K562 (cell line): ENCODE data around the gene NR1D1. TPM values are rescaled to one million over a fixed set of nuclear protein-coding genes. Genes with fewer than 3 reads are reported as not detected.
A peak's percentile ranks its signal among the peaks of the same experiment; 100 is the strongest.

ENCODE experiments used
- BCL6 ChIP-seq: fragments of 250-450 bp; sonication (Bioruptor Pico); IDR thresholded peaks from 2 replicates; pipeline ENCODE4 v1.4.0; 2020
- DIDO1 ChIP-seq: fragments of 450-650 bp; IDR thresholded peaks from 2 replicates; pipeline ENCODE4 v1.6.1; 2016; ENCODE audit warnings: low read depth, missing biosample characterization, missing genetic modification characterization
- DMBX1 ChIP-seq: fragments of 250-450 bp; sonication (Bioruptor Pico); IDR thresholded peaks from 2 replicates; pipeline ENCODE4 v1.8.0; 2022; ENCODE audit warnings: inconsistent platforms, mild to moderate bottlenecking, moderate library complexity, borderline replicate concordance
- ELF2 ChIP-seq: fragments of 250-450 bp; sonication (Bioruptor Pico); IDR thresholded peaks from 2 replicates; pipeline ENCODE4 v1.5.0; 2021; ENCODE audit warnings: mild to moderate bottlenecking
- EP300 ChIP-seq: IDR thresholded peaks from 2 replicates; pipeline ENCODE4 v1.6.1; 2012; ENCODE audit warnings: low read length, improper control_type of control experiment
- JUN ChIP-seq, 2 experiments: sonication (generic) in 1 of 2; formaldehyde crosslinking in 1 of 2; IDR thresholded peaks; 2 replicates each; pipeline versions ENCODE4 v1.6.1 to v1.8.0; 2012 to 2022; ENCODE audit warnings: borderline replicate concordance in 2 of 2, mild to moderate bottlenecking in 2 of 2, improper control_type of control experiment in 1 of 2, low read depth in 1 of 2, low read length in 1 of 2, missing genetic modification reagents in 1 of 2
- MECOM ChIP-seq: fragments of 250-450 bp; sonication (Bioruptor Pico); IDR thresholded peaks from 2 replicates; pipeline ENCODE4 v1.8.0; 2022; ENCODE audit warnings: inconsistent platforms
- MYC ChIP-seq, 2 experiments: fragments of 250-450 bp in 1 of 2; sonication (Bioruptor Pico) in 1 of 2; IDR thresholded peaks; 2 replicates each; pipeline versions ENCODE4 v1.5.1 to v1.6.1; 2012 to 2021; ENCODE audit warnings: low read depth in 2 of 2, borderline replicate concordance in 1 of 2, improper control_type of control experiment in 1 of 2, low read length in 1 of 2, mild to moderate bottlenecking in 1 of 2, moderate library complexity in 1 of 2
- RAD21 ChIP-seq, 2 experiments: fragments of 250-450 bp in 1 of 2; fragments of 450-650 bp in 1 of 2; sonication (Bioruptor Pico) in 1 of 2; formaldehyde crosslinking in 1 of 2; IDR thresholded peaks in 1 of 2; conservative IDR thresholded peaks in 1 of 2; 2 replicates each; pipeline versions ENCODE4 v1.4.0 to v1.8.0; 2020 to 2022; ENCODE audit warnings: mild to moderate bottlenecking in 2 of 2, moderate library complexity in 1 of 2
- RBBP5 ChIP-seq: fragments of 200-600 bp; sonication (generic); IDR thresholded peaks from 2 replicates; pipeline ENCODE4 v1.6.1; 2012; ENCODE audit warnings: borderline replicate concordance, mild to moderate bottlenecking, low read length, control low read depth, inconsistent platforms; ENCODE audit not compliant: insufficient read depth, poor library complexity, severe bottlenecking
- RNF219 ChIP-seq: fragments of 250-450 bp; sonication (Bioruptor Pico); IDR thresholded peaks from 2 replicates; pipeline ENCODE4 v1.5.0; 2022; ENCODE audit warnings: mild to moderate bottlenecking
- SFPQ ChIP-seq: fragments of 200-400 bp; formaldehyde crosslinking; IDR thresholded peaks from 2 replicates; pipeline ENCODE4 v1.6.1; 2017; ENCODE audit warnings: mild to moderate bottlenecking, low read depth, low read length, moderate library complexity
- SRF ChIP-seq, 2 experiments: fragments of 250-450, 450-650 bp in 1 of 2; sonication (Bioruptor Pico) in 1 of 2; sonication (generic) in 1 of 2; formaldehyde crosslinking; IDR thresholded peaks; 2 replicates each; pipeline versions ENCODE4 v1.5.0 to v1.5.1; 2020 to 2022; ENCODE audit warnings: mild to moderate bottlenecking in 1 of 2, missing genetic modification reagents in 1 of 2
- TAF7 ChIP-seq: fragments of 450-650 bp; IDR thresholded peaks from 2 replicates; pipeline ENCODE4 v1.6.1; 2016; ENCODE audit warnings: missing genetic modification characterization, missing compliant biosample characterization
- TOE1 ChIP-seq, 2 experiments: fragments of 450-650 bp in 1 of 2; sonication (generic) in 1 of 2; formaldehyde crosslinking in 1 of 2; IDR thresholded peaks; 2 replicates each; pipeline versions ENCODE4 v1.7.1 to v1.8.0; 2016 to 2022; ENCODE audit warnings: borderline replicate concordance in 2 of 2, mild to moderate bottlenecking in 2 of 2, antibody characterized with exemption in 1 of 2, inconsistent platforms in 1 of 2, low read depth in 1 of 2, missing genetic modification reagents in 1 of 2, moderate library complexity in 1 of 2
- ZKSCAN8 ChIP-seq: fragments of 200-800 bp; sonication (Bioruptor generic); IDR thresholded peaks from 2 replicates; pipeline ENCODE4 v1.6.1; 2016; ENCODE audit warnings: missing genetic modification characterization, missing compliant biosample characterization
- ZNF23 ChIP-seq: fragments of 250-450 bp; sonication (Bioruptor Pico); IDR thresholded peaks from 2 replicates; pipeline ENCODE4 v1.4.0; 2020; ENCODE audit warnings: mild to moderate bottlenecking
- polyA plus RNA-seq, 8 experiments: library from polyadenylated mRNA; depleted of rRNA in 4 of 8; stranded (reverse) in 5 of 8; unstranded in 3 of 8; fragments of >200 nt; fragmentation: Nextera tagmentation in 2 of 8; fragmentation: Illumina TruSeq in 1 of 8; extraction: Ambion mirVana in 2 of 8; extraction: Trizol in 1 of 8; gene quantifications; 2 replicates each; pipeline versions ENCODE4 v1.2.1 to v1.2.3, GENCODE V29; 2011 to 2014; ENCODE audit warnings: inconsistent platforms in 1 of 8, missing spikeins in 1 of 8
- total RNA-seq, 7 experiments: library from RNA; depleted of rRNA in 6 of 7; stranded (reverse); fragments of >200 nt in 6 of 7; fragmentation: Illumina TruSeq in 2 of 7; extraction: Trizol in 2 of 7; gene quantifications; 2 replicates each; pipeline versions ENCODE4 v1.2.1 to v1.2.3, GENCODE V29; 2011 to 2021; ENCODE audit warnings: low replicate concordance in 1 of 7

The NR1D1 gene
- total and polyA plus RNA-seq, 9 of the 15 experiments (the other 6 are each of a cell fraction or from before 2014, with no cell fraction given): 0.25 to 7.7 (median 0.65) TPM

- TF ChIP-seq TOE1 (IDR thresholded peaks at IDR 0.05; ENCODE audit: borderline replicate concordance) (no peak), TOE1 (CRISPR knock-in tag; IDR thresholded peaks at IDR 0.05; ENCODE audit: borderline replicate concordance, low read depth) (no peak), TAF7 (tag) (no peak), MECOM (CRISPR knock-in tag) (no peak), DIDO1 (tag) (no peak), RBBP5 (no peak), JUN (IDR thresholded peaks at IDR 0.05; ENCODE audit: borderline replicate concordance, low read depth, low read length) (no peak), JUN (CRISPR knock-in tag; IDR thresholded peaks at IDR 0.05; ENCODE audit: borderline replicate concordance) (no peak), MYC (IDR thresholded peaks at IDR 0.05; ENCODE audit: low read depth, low read length) (no peak), MYC (CRISPR knock-in tag; IDR thresholded peaks at IDR 0.05; ENCODE audit: borderline replicate concordance, low read depth) (no peak), RAD21 (CRISPR knock-in tag; conservative IDR thresholded peaks at IDR 0.05 in 1 of 2, IDR thresholded peaks at IDR 0.05 in 1 of 2) (peak in 1 of 2 experiments; percentile 49; a peak in 2 of 4 replicates), ZKSCAN8 (CRISPR knock-in tag) (peak; percentile 90), BCL6 (no peak), ZNF23 (CRISPR knock-in tag) (no peak), SFPQ (no peak), ELF2 (CRISPR knock-in tag) (no peak), DMBX1 (peak; percentile 71), EP300 (no peak), SRF (CRISPR knock-in tag; IDR thresholded peaks at IDR 0.05) (no peak), RNF219 (CRISPR knock-in tag) (no peak)
Observed at GRCh38 chr17:40108970-40109824, 8.8 kb upstream of the NR1D1 start (continued).
